Measurements from ENCODE around the gene MED12L.
A peak's percentile ranks its signal among the peaks of the same experiment; 100 is the strongest.

The MED12L gene

DNA sequence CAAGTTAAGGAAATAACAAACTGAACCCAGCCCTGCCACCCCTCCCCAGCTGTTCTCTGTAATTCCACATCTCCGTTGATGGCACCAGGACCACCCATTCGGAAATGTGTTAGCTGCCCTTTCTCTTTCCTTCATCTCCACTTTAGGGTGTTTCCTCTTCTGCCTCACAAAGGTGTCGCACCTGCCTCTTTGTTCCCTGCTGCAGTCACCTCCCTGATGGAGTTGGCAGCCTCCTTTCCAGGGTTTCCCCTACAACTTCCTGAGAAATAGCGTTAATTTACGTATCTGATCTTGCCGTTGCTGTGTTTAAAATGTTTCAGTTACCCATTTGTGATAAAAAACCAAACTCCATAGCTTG is 60.2 kb downstream of the MED12L start (continued):
- TF ChIP-seq PPARA (CRISPR knock-in tag; IDR thresholded peaks at IDR 0.05; ENCODE audit: borderline replicate concordance) = no peak

DNA sequence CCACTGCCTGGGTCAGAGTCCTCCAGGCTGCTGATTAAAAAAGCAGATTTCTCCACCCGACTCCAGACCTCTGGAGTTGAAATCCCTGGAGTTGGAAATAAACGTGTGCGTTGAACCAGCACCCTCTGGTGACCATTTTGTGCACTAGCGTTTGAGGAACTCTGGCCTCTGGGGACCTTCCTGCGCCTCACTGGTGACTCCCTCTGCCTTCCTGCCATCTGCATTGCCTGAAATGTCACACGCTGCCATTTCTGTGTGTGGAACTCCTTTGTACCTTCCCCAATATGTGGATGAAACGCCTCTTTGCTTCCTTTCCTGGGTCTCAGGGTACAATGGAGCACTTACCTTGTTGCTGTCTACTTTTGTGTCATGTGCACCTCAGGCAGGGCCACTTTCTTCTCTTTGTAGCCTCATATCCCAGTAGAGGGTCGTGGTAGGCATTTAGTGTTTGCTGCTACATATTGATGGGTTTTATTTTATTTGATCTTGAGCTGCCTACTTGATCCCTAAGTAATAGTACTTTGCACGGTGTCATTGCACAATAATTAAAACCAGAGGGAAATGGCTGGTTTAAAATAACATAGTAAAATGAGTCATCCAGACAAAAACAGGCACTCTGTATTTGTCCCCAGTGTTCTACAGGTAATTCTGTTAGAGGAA is 60.7 kb downstream of the MED12L start:
- TF ChIP-seq BACH2 (CRISPR knock-in tag; IDR thresholded peaks at IDR 0.05; ENCODE audit: borderline replicate concordance) (no peak), ZNF565 (CRISPR knock-in tag; conservative IDR thresholded peaks at IDR 0.05; ENCODE audit: low read depth) (no peak), ARNTL (CRISPR knock-in tag; IDR thresholded peaks at IDR 0.05; ENCODE audit: borderline replicate concordance, low read depth) (no peak), SNAI2 (CRISPR knock-in tag; IDR thresholded peaks at IDR 0.05) (0 out of 2 replicates have a peak, but pooled peaks have one; percentile 25), TCF4 (CRISPR knock-in tag; IDR thresholded peaks at IDR 0.05; ENCODE audit: borderline replicate concordance) (peak; percentile 10; the same call in 1 of the 2 replicates)
- peak; percentile 99 for ATAC-seq

DNA sequence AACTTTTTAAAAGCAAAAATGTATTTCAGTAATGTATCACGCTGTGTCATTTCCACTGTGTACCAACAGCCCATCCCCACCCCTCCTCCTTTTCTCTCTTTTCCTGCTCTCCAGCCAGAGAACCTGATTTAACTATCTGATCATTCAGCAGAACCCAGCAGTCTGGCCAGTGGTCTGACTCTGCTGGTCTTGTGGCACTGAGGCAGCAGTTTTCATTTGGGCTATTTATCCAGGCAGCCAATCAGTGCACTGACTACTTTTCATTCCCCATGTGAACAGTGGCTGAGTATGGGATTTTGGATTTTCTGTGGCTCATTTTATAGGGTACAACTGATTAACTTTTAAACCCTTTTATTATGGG is 61.2 kb downstream of the MED12L start:
- peak; percentile 52; the same call in 2 of the 3 replicates for ATAC-seq
- TF ChIP-seq ZNF565 (CRISPR knock-in tag; conservative IDR thresholded peaks at IDR 0.05; ENCODE audit: low read depth) = no peak
- TF ChIP-seq ZNF70 (CRISPR knock-in tag; IDR thresholded peaks at IDR 0.05) = peak; percentile 28; the same call in 1 of the 2 replicates

DNA sequence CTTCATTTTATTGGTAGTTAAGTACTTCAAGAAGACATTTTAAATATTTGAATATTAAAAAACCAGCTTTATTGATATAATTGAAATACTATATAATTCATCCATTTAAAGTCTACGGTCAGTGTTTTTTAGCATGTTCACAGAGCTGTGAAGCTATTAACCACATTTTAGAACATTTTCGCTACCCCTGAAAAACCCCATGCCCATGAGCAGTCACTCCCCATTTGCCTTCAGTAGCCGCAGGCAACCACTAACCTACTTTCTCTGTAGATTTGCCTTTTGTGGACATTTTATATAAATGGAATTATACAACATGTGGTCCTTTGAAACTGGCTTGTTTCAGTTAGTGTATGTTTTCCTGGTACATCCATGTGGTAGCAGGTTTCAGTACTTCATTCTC is 61.8 kb downstream of the MED12L start:
- no peak for TF ChIP-seq PPARA (CRISPR knock-in tag; IDR thresholded peaks at IDR 0.05; ENCODE audit: borderline replicate concordance)
- no peak for TF ChIP-seq GLIS3 (CRISPR knock-in tag; IDR thresholded peaks at IDR 0.05)
- TF ChIP-seq ZNF70 (CRISPR knock-in tag; IDR thresholded peaks at IDR 0.05) = no peak
- TF ChIP-seq ZFP3 (CRISPR knock-in tag; IDR thresholded peaks at IDR 0.05) = no peak
- no peak for TF ChIP-seq ZNF565 (CRISPR knock-in tag; conservative IDR thresholded peaks at IDR 0.05; ENCODE audit: low read depth)
- no peak for TF ChIP-seq ZC3H10 (CRISPR knock-in tag; IDR thresholded peaks at IDR 0.05)
- TF ChIP-seq, protein P1, sequence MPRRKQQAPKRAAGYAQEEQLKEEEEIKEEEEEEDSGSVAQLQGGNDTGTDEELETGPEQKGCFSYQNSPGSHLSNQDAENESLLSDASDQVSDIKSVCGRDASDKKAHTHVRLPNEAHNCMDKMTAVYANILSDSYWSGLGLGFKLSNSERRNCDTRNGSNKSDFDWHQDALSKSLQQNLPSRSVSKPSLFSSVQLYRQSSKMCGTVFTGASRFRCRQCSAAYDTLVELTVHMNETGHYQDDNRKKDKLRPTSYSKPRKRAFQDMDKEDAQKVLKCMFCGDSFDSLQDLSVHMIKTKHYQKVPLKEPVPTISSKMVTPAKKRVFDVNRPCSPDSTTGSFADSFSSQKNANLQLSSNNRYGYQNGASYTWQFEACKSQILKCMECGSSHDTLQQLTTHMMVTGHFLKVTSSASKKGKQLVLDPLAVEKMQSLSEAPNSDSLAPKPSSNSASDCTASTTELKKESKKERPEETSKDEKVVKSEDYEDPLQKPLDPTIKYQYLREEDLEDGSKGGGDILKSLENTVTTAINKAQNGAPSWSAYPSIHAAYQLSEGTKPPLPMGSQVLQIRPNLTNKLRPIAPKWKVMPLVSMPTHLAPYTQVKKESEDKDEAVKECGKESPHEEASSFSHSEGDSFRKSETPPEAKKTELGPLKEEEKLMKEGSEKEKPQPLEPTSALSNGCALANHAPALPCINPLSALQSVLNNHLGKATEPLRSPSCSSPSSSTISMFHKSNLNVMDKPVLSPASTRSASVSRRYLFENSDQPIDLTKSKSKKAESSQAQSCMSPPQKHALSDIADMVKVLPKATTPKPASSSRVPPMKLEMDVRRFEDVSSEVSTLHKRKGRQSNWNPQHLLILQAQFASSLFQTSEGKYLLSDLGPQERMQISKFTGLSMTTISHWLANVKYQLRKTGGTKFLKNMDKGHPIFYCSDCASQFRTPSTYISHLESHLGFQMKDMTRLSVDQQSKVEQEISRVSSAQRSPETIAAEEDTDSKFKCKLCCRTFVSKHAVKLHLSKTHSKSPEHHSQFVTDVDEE (CRISPR knock-in tag; IDR thresholded peaks at IDR 0.05) = no peak
- no peak for TF ChIP-seq TOX (CRISPR knock-in tag; IDR thresholded peaks at IDR 0.05; ENCODE audit: borderline replicate concordance)
- no peak for TF ChIP-seq PATZ1 (CRISPR knock-in tag; IDR thresholded peaks at IDR 0.05; ENCODE audit: borderline replicate concordance)
- TF ChIP-seq, protein P2, sequence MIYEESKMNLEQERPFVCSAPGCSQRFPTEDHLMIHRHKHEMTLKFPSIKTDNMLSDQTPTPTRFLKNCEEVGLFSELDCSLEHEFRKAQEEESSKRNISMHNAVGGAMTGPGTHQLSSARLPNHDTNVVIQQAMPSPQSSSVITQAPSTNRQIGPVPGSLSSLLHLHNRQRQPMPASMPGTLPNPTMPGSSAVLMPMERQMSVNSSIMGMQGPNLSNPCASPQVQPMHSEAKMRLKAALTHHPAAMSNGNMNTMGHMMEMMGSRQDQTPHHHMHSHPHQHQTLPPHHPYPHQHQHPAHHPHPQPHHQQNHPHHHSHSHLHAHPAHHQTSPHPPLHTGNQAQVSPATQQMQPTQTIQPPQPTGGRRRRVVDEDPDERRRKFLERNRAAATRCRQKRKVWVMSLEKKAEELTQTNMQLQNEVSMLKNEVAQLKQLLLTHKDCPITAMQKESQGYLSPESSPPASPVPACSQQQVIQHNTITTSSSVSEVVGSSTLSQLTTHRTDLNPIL (CRISPR knock-in tag; IDR thresholded peaks at IDR 0.05; ENCODE audit: low read depth) = no peak
- TF ChIP-seq ZNF8 (CRISPR knock-in tag; IDR thresholded peaks at IDR 0.05) = no peak
- no peak for TF ChIP-seq TCF4 (CRISPR knock-in tag; IDR thresholded peaks at IDR 0.05; ENCODE audit: borderline replicate concordance)
- no peak for TF ChIP-seq CSDC2 (CRISPR knock-in tag; IDR thresholded peaks at IDR 0.05)
- TF ChIP-seq POU6F1 (CRISPR knock-in tag; IDR thresholded peaks at IDR 0.05; ENCODE audit: borderline replicate concordance, low read depth) = no peak
- TF ChIP-seq OSR1 (CRISPR knock-in tag; IDR thresholded peaks at IDR 0.05) = no peak
- no peak for TF ChIP-seq BACH2 (CRISPR knock-in tag; IDR thresholded peaks at IDR 0.05; ENCODE audit: borderline replicate concordance)
- no peak for TF ChIP-seq RARB (CRISPR knock-in tag; IDR thresholded peaks at IDR 0.05)
- TF ChIP-seq ARNTL (CRISPR knock-in tag; IDR thresholded peaks at IDR 0.05; ENCODE audit: borderline replicate concordance, low read depth) = no peak
- TF ChIP-seq CSRNP3 (CRISPR knock-in tag; IDR thresholded peaks at IDR 0.05) = no peak
- TF ChIP-seq ESRRG (CRISPR knock-in tag; IDR thresholded peaks at IDR 0.05) = no peak
- no peak for ATAC-seq
